ENCODE measurements around the gene PPP1R18.
"Not testable (repeated sequence)": the region's sequence is repeated elsewhere in the genome, so short reads cannot be mapped to it uniquely, and the experiment has no call there.

Gene PPP1R18, protein sequence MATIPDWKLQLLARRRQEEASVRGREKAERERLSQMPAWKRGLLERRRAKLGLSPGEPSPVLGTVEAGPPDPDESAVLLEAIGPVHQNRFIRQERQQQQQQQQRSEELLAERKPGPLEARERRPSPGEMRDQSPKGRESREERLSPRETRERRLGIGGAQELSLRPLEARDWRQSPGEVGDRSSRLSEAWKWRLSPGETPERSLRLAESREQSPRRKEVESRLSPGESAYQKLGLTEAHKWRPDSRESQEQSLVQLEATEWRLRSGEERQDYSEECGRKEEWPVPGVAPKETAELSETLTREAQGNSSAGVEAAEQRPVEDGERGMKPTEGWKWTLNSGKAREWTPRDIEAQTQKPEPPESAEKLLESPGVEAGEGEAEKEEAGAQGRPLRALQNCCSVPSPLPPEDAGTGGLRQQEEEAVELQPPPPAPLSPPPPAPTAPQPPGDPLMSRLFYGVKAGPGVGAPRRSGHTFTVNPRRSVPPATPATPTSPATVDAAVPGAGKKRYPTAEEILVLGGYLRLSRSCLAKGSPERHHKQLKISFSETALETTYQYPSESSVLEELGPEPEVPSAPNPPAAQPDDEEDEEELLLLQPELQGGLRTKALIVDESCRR

DNA sequence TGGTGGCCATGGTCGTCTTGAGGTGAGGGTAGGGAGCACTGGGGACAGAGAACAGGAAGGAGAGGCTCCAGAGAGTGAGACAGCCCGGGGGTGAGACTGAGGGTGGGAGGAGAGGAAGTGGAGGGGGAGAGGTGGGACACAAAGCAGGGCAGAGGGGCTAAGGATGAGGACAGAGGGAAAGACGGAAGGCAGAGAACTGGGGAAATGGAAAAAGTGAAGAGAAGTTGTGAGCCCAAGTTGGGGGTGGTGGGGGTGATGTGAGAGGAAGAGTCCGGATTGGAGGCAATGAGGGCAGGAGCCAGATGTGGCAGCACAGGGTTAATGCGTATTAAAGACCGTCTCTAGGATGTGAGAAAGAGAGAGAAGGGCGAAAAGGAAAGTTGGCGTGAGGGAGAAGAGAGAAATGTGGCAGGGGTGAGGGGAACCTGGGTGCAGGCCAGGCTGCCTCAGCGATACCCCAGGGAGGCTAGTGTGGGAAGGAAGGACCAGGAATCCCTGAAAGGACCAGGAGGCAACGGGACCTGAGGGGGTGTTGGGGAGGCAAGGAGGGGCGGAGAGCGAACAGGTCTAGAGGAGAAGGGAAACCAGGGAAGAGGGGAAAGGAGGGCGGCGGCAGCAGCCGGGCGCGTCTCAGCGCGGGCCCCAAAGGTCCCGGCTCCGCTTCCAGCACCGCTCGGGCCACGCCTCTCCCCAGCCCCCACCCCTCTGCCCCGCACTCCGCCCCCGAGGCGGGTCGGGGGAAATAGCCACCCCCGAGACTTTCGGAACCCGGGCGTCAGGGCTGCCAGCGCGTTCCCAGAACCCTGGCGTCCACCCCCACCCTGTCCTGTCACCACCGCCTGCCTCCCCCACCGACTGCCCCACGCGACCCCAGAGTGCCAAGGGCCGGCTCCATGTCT, at the start of gene PPP1R18:
TSS of gene PPP1R18 (minus strand) at position 637 of the 899 bp plus-strand sequence. CDS start at position 10, 627 bp downstream.
- no peak for DNase-seq (ENCODE audit: low read depth)
- peak within 1 kb of the TSS; percentile 90 for H3K4me3 ChIP-seq (ENCODE audit: low read depth, low read length)

DNA sequence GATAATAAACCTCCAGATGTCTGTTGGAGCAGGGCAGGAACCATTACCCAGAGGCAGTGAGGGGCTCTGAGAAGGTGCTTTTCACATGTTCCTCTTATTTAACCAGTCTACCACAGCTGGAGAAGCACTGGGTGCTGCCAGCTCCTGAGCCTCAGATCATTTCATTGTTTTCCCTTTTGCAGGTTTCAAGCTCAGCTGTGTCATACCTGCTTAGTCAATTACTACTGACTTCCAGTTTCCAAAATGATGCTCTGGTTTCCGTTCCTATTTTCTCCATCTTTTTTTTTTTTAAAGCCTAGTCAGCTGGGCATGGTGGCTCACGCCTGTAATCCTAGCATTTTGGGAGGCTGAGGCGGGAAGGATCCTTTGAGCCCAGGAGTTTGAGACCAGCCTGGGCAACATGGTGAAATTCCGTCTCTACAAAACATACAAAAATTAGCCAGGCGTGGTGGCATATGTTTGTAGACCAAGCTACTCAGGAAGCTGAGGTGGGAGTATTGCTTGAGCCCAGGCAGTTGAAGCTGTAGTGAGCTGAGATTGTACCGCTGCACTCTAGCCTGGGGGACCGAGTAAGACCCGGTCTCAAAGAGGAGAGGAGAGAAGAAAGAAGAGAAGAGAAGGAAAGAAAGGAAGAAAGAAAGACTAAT, 49.3 kb upstream of the PPP1R18 start:
- DNase-seq (ENCODE audit: low read depth) = no peak
- no peak overlapping the region for H3K4me3 ChIP-seq (ENCODE audit: low read depth, low read length)

DNA sequence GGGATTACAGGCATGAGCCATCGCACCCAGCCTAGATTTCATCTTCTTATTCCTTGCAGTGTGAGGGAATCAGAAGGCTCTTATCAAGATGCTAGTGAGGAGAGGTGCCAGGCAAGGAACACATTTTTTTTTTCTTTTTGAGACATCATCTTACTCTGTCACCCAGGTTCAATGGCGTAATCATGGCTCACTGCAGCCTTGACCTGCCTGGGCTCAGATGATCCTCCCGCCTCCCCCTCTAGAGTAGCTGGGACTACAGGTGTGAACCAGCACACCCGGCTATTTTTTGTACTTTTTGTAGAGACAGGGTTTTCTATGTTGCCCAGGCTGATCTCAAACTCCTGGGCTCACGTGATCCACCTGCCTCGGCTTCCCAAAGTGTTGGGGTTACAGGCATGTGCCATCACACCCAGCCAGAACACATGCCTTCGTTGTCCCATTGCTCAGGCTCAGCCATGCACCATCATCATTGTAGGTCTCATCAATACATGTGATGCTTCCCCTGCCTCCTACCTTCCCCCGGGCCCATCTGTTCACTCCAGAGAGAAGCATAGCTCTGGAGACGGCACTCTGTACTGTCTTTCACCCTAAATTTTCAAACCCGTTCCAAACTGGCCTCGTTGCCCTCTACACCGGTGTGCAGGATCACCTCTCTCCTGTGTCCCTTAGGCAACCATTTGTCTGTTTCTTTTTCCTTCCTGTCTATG, 45.9 kb upstream of the PPP1R18 start:
- DNase-seq (ENCODE audit: low read depth) = no peak
- no peak overlapping the region for H3K4me3 ChIP-seq (ENCODE audit: low read depth, low read length)

DNA sequence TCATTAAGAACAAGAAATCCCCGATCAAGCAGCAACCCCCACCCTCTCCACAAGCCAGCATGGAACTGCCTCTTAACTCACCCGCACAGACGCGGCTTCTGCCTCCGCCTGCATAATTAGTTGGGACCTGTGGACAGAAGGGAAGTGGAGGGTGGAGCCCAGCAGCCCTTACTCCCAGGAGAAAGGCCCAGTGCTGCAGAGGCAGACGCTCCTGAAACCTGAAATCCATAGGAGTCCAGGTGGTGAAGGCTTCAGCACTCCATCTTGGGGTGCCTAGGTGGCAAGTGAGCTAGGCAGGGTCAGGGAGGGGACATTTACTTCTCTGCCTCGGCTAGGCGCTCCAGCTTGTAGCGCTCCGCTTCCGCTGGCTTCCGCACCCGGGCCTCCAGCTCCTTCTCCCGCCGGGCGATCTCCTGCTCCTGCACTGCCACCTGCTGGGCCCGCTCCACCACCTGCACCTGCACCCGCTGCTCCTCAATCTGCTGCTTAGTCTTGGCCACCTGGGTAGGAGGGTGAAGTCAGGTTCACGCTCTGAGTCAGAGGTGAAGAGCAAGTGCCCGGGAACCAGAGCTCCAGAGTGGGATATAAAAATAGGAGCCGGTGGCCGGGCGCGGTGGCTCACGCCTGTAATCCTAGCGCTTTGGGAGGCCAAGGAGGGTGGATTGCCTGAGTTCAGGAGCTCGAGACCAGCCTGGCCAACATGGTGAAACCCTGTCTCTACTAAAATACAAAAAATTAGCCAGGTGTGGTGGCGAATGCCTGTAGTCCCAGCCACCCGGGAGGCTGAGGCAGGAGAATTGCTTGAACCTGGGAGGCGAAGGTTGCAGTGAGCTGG, 44.4 kb upstream of the PPP1R18 start:
- H3K4me3 ChIP-seq (ENCODE audit: low read depth, low read length) = no peak overlapping the region
- no peak for DNase-seq (ENCODE audit: low read depth)

DNA sequence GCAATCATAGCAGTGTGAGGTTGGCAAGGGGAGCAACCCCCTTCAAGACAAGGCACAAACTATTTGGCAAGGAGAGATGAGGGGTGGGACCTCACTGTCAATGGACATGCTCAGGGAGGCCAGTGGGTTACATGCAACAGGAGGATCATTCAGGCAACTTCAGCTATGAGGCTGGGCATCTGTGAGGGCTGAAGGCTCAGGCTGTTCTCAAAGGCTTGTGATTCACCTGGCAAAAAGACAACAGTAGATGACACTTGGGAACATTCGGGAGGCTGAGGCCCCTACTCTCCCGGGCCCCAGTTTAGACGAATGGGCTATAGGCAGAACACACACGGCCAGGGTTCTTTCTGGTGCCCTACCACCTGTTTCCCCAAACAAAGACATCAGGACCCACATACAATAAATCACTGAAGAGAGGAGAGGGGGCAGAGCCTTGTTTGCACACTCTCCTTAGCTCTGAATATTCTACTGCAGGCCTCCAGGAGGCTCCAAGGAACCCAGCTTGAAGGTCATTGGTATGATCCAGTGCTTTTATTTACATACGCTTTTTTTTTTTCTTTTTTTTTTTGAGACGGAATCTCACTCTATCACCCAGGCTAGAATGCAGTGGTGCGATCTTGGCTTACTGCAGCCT, 41.6 kb upstream of the PPP1R18 start:
- no peak for DNase-seq (ENCODE audit: low read depth)
- no peak overlapping the region for H3K4me3 ChIP-seq (ENCODE audit: low read depth, low read length)

DNA sequence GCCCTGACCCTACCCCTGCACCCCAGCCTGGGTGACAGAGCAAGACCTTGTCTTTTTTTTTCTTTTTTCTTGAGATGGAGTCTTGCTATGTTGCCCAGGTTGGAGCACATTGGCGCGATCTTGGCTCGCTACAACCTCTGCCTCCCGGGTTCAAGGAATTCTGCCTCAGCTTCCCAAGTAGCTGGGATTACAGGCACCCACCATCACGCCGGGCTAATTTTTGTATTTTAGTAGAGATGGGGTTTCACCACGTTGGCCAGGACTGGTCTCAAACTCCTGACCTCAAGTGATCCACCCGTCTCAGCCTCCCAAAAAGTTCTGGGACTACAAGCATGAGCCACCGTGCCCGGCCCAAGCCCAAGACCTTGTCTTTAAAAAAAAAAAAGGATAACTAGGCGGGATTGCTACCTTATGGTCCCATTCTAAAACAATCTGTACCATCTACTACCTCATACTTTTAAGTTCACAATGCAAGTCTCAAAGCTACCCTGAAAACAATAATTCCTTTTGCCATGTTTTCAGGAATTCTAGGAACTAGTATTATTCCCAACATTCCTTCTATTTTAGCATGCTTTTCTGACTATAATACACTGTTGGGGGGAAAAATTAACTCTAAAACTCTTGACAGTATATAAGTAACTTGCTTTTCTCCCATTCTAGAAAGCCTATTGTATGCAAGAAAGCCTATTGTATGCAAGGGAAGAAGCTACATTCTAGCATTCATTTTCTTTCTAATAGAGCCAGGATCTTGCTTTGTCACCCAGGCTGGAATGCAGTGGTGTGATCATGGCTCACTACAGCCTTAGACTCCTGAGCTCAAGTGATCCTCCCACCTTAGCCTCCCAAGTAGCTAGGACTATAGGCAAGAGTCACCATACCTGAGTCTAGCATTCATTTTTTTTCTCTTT, 40.3 kb upstream of the PPP1R18 start:
- DNase-seq (ENCODE audit: low read depth) = no peak
- no peak overlapping the region for H3K4me3 ChIP-seq (ENCODE audit: low read depth, low read length)

DNA sequence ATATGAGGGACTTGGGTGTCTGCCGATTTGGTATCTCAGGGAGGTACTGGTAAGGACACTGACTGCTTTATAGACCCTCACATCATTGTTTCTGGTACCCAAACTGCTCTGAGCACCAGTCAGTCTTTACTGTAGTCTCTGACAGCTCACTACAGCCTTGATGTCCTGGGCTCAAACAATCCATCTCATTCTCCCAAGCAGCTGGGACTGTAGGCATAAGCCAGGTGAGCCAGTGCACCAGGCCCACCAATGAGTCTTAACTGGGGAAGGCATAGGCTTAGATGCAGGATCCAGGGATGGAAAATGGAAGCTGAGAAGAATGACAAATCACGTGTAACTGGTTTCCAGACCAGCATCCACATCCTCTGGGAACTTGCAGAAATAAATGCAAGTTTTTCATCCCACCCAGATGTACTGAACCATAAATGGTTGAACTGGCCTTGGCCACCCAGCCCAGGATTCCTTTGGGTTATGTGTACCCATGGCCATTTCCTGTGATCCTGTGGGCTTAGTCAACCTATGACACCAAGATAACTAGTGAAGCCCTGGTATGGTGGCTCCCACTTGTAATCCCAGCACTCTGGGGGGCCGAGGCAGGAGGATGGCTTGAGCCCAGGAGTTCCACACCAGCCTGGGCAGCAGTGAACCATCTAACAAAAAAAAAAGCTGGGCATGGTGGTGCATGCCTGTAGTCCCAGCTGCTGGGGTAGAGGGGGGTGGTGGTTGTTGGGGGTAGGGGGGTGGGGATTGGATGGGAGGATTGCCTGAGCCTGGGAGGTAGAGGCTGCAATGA, 39.5 kb upstream of the PPP1R18 start:
- DNase-seq (ENCODE audit: low read depth) = no peak

DNA sequence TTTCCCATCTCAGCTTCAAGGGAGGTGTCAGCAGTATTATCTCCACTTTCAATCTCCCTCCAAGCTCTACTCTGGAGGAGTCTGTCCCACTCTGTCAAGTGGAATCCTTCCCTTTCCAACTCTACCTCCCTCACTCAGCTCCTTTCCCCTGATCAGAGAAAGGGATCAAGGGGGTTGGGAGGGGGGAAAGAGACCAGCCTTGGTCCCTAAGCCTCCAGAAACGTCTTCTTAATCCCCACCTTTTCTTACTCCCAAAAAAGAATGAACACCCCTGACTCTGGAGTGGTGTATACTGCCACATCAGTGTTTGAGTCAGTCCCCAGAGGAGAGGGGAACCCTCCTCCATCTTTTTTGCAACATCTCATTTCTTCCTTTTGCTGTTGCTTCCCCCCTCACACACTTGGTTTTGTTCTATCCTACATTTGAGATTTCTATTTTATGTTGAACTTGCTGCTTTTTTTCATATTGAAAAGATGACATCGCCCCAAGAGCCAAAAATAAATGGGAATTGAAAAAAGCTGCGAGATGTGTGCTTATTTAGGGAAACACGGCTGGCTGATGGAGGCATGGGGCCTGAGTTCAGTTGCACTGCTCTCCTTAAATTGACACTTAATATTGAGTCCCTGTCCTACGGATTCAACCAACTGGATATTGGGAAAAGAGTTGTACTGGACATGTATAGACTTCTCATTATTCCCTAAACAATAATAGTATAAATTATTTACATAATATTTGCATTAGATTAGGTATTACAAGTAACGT, 38.6 kb upstream of the PPP1R18 start:
- DNase-seq (ENCODE audit: low read depth) = no peak
- H3K4me3 ChIP-seq (ENCODE audit: low read depth, low read length) = no peak overlapping the region

More for the DNA sequence above, 39.5 kb upstream of the PPP1R18 start:
- no peak overlapping the region for H3K4me3 ChIP-seq (ENCODE audit: low read depth, low read length)

DNA sequence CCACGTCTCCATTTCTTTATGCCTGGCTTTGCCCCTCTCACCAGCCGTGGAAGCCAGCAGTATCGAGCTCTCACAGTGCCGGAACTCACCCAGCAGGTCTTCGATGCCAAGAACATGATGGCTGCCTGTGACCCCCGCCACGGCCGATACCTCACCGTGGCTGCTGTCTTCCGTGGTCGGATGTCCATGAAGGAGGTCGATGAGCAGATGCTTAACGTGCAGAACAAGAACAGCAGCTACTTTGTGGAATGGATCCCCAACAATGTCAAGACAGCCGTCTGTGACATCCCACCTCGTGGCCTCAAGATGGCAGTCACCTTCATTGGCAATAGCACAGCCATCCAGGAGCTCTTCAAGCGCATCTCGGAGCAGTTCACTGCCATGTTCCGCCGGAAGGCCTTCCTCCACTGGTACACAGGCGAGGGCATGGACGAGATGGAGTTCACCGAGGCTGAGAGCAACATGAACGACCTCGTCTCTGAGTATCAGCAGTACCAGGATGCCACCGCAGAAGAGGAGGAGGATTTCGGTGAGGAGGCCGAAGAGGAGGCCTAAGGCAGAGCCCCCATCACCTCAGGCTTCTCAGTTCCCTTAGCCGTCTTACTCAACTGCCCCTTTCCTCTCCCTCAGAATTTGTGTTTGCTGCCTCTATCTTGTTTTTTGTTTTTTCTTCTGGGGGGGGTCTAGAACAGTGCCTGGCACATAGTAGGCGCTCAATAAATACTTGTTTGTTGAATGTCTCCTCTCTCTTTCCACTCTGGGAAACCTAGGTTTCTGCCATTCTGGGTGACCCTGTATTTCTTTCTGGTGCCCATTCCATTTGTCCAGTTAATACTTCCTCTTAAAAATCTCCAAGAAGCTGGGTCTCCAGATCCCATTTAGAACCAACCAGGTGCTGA, 37.6 kb upstream of the PPP1R18 start:
- H3K4me3 ChIP-seq (ENCODE audit: low read depth, low read length); DNase-seq (ENCODE audit: low read depth): not testable (repeated sequence)

DNA sequence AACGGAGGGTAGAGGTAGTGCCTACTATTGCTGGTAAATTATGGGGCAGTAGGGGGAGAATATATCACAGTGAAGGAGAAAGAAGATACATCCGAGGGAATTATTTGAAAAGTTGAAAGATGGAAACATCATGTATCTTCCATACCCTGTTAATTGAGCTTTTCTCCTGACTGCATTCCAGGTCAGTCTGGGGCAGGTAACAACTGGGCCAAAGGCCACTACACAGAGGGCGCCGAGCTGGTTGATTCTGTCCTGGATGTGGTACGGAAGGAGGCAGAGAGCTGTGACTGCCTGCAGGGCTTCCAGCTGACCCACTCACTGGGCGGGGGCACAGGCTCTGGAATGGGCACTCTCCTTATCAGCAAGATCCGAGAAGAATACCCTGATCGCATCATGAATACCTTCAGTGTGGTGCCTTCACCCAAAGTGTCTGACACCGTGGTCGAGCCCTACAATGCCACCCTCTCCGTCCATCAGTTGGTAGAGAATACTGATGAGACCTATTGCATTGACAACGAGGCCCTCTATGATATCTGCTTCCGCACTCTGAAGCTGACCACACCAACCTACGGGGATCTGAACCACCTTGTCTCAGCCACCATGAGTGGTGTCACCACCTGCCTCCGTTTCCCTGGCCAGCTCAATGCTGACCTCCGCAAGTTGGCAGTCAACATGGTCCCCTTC, 36.9 kb upstream of the PPP1R18 start:
- not testable (repeated sequence) for DNase-seq (ENCODE audit: low read depth); H3K4me3 ChIP-seq (ENCODE audit: low read depth, low read length)

DNA sequence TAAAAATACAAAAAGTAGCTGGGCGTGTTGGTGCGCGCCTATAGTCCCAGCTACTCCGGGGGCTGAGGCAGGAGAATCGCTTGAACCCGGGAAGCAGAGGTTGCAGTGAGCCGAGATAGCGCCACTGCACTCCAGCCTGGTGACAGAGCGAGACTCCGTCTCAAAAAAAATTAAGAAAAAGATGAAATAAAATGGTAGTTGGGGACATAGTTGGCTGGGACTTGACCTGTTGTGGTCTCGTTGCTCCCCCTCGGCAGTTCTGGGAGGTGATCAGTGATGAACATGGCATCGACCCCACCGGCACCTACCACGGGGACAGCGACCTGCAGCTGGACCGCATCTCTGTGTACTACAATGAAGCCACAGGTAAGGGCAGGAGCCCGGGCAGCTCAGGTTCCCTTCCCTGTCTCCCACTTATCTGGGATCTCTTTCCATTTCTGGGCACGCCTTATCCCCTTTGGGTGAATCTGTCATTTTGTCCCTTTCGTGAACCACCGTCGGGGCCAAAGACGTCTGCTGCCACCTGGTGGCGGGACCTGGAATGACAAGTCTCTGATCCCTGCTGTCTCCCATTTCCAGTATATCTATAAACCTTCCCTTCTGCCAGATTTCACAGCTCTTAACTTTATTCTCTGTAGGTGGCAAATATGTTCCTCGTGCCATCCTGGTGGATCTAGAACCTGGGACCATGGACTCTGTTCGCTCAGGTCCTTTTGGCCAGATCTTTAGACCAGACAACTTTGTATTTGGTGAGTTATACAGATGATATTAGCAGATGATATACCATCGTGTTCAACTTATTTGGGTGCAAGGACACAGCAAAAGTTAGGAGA, 36.1 kb upstream of the PPP1R18 start:
- DNase-seq (ENCODE audit: low read depth) = no peak
- H3K4me3 ChIP-seq (ENCODE audit: low read depth, low read length) = peak overlapping the region; percentile 98

DNA sequence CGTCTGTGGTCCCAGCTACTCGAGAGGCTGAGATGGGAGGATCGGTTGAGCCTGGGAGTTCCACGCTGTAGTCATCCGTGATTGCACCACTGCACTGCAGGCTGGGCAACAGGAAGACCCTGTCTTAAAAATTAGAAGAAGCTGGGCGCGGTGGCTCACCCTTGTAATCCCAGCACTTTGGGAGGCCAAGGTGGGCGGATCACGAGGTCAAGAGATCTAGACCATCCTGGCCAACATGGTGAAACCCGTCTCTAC, 35.5 kb upstream of the PPP1R18 start:
- peak overlapping the region; percentile 98 for H3K4me3 ChIP-seq (ENCODE audit: low read depth, low read length)
- not testable (repeated sequence) for DNase-seq (ENCODE audit: low read depth)

Measured in skeletal muscle cell (primary cell).